ENCODE measurements around the gene RBBP8NL.

Gene RBBP8NL

DNA sequence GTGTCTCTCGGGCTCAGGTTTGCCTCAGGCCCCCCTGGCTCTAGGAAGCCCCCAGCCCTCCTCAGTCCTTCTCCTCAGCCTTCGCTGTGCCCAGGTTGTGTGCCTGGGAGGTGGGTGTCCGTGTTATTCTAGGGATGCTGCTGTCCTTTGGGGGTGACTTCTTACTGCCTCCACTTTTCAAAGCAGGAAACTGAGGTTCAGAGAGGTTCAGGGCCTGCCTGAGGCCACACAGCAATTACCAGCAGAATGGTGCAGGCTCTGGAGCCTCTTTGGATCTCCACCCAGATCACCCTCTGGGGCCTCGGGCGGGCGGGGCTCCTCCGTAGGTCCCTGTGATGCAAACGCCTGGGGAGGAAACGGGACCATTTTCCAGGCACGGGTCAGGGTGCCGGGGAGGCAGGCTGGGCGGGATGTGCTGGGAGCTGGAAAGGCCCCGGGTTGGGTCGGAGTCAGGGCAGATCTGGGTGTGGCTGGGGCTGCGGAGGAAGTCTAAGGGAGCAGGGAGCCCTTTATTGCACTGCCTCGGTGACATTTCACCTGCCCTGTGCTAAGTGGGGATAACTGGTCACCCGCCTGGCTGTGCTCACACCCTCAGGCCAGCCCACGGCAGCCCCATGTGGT, 25.2 kb upstream of the RBBP8NL start:
- H4K20me1 ChIP-seq (ENCODE audit: insufficient read depth, low read length, poor library complexity, severe bottlenecking) = no peaks in the 10 kb centered on the region
- H3K9me2 ChIP-seq (replicated peaks; ENCODE audit: low read depth, low read length) = no peaks in the 10 kb centered on the region
- H3K9me3 ChIP-seq (ENCODE audit: insufficient read depth, low read depth, low read length) = no peaks in the 10 kb centered on the region
- no peak overlapping the region for H3K4me3 ChIP-seq (ENCODE audit: low read length, poor library complexity, severe bottlenecking)
- H3K27me3 ChIP-seq (ENCODE audit: insufficient read depth, low read length, poor library complexity, severe bottlenecking) = no peaks in the 10 kb centered on the region
- TF ChIP-seq, protein P1, sequence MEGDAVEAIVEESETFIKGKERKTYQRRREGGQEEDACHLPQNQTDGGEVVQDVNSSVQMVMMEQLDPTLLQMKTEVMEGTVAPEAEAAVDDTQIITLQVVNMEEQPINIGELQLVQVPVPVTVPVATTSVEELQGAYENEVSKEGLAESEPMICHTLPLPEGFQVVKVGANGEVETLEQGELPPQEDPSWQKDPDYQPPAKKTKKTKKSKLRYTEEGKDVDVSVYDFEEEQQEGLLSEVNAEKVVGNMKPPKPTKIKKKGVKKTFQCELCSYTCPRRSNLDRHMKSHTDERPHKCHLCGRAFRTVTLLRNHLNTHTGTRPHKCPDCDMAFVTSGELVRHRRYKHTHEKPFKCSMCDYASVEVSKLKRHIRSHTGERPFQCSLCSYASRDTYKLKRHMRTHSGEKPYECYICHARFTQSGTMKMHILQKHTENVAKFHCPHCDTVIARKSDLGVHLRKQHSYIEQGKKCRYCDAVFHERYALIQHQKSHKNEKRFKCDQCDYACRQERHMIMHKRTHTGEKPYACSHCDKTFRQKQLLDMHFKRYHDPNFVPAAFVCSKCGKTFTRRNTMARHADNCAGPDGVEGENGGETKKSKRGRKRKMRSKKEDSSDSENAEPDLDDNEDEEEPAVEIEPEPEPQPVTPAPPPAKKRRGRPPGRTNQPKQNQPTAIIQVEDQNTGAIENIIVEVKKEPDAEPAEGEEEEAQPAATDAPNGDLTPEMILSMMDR (conservative IDR thresholded peaks at IDR 0.05; ENCODE audit: low read length) = no peak
- TF ChIP-seq EZH2phosphoT487 (IDR thresholded peaks at IDR 0.05; ENCODE audit: borderline replicate concordance) = no peak
- no peak overlapping the region for H3K9ac ChIP-seq (ENCODE audit: low read depth, low read length, poor library complexity, severe bottlenecking)
- no peaks in the 10 kb centered on the region for H3F3A ChIP-seq (ENCODE audit: low read depth)
- no peak overlapping the region for H2AFZ ChIP-seq (ENCODE audit: low read length)
- no peak overlapping the region for H3K4me2 ChIP-seq (ENCODE audit: low read depth, low read length, poor library complexity, severe bottlenecking)
- H3K79me2 ChIP-seq (ENCODE audit: insufficient read depth, low read length) = no peaks in the 10 kb centered on the region
- no peaks in the 10 kb centered on the region for H3K4me1 ChIP-seq (ENCODE audit: insufficient read depth, low read length, poor library complexity, severe bottlenecking)
- H3K36me3 ChIP-seq (ENCODE audit: insufficient read depth, low read length) = no peaks in the 10 kb centered on the region

DNA sequence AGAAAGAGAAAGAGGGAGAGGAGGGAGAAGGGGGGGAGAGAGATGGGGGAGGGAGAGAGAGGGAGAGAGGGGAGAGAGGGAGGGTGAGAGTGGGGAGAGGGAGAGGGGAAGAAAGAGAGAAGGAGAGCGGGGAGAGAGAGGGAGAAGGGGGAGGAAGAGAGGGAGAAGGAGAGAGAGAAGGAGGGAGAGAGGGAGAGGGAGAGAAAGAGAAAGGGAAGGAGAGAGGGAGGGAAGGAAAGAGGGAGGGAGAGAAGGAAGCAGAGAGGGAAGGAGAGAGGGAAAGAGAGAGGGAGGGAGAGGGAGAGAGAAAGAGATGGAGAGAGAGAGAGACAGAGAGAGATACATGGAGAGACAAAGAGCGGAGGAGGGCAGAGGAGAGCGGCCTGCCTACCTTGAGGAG, 24.6 kb upstream of the RBBP8NL start:
- Histone ChIP-seq H2AFZ (ENCODE audit: low read length) (no peak overlapping the region), H3K9me3 (ENCODE audit: insufficient read depth, low read depth, low read length) (no peaks in the 10 kb centered on the region), H3K79me2 (ENCODE audit: insufficient read depth, low read length) (no peaks in the 10 kb centered on the region), H3F3A (ENCODE audit: low read depth) (no peaks in the 10 kb centered on the region), H4K20me1 (ENCODE audit: insufficient read depth, low read length, poor library complexity, severe bottlenecking) (no peaks in the 10 kb centered on the region), H3K9me2 (replicated peaks; ENCODE audit: low read depth, low read length) (no peaks in the 10 kb centered on the region), H3K36me3 (ENCODE audit: insufficient read depth, low read length) (no peaks in the 10 kb centered on the region), H3K27me3 (ENCODE audit: insufficient read depth, low read length, poor library complexity, severe bottlenecking) (no peaks in the 10 kb centered on the region), H3K4me2 (ENCODE audit: low read depth, low read length, poor library complexity, severe bottlenecking) (no peak overlapping the region), H3K9ac (ENCODE audit: low read depth, low read length, poor library complexity, severe bottlenecking) (no peak overlapping the region), H3K4me1 (ENCODE audit: insufficient read depth, low read length, poor library complexity, severe bottlenecking) (no peaks in the 10 kb centered on the region), H3K4me3 (ENCODE audit: low read length, poor library complexity, severe bottlenecking) (no peak overlapping the region)
- TF ChIP-seq, protein P1 (conservative IDR thresholded peaks at IDR 0.05; ENCODE audit: low read length) = no peak
- no peak for TF ChIP-seq EZH2phosphoT487 (IDR thresholded peaks at IDR 0.05; ENCODE audit: borderline replicate concordance)

DNA sequence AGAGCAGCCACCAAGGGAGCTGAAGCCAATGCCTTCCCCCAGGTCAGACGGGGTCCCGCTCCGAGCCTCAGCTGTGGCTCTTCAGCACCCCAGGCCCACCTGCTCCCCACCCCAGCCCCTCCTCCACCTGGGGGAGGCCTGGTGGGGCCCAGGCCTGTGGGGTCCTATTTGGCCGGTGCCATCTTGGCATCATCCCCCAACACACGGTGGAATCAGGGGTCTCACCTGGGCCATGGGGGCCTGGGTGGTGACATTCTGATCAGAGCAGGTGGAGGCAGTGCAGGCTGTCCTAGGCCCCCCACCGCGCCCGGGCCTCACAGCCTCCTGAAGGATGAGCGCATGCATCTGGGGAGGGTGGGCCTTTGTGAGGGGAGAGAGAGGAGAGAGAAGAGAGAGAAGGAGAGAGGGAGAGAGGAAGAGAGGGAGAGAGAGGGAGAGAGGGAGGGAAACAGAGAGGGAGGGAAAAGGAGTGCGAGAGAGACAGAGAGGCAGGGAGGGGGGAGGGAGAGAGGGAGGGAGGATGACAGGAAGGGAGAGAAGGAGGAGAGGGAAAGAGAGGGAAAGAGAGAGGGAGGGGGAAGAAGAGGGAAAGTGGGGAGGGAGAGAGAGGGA, 23.9 kb upstream of the RBBP8NL start:
- H3K36me3 ChIP-seq (ENCODE audit: insufficient read depth, low read length) = no peaks in the 10 kb centered on the region
- H3F3A ChIP-seq (ENCODE audit: low read depth) = no peaks in the 10 kb centered on the region
- H3K9me2 ChIP-seq (replicated peaks; ENCODE audit: low read depth, low read length) = no peaks in the 10 kb centered on the region
- no peaks in the 10 kb centered on the region for H3K79me2 ChIP-seq (ENCODE audit: insufficient read depth, low read length)
- H3K9me3 ChIP-seq (ENCODE audit: insufficient read depth, low read depth, low read length) = no peaks in the 10 kb centered on the region
- no peak overlapping the region for H3K4me3 ChIP-seq (ENCODE audit: low read length, poor library complexity, severe bottlenecking)
- no peaks in the 10 kb centered on the region for H3K27me3 ChIP-seq (ENCODE audit: insufficient read depth, low read length, poor library complexity, severe bottlenecking)
- H2AFZ ChIP-seq (ENCODE audit: low read length) = no peak overlapping the region
- H3K9ac ChIP-seq (ENCODE audit: low read depth, low read length, poor library complexity, severe bottlenecking) = no peak overlapping the region
- no peaks in the 10 kb centered on the region for H3K4me1 ChIP-seq (ENCODE audit: insufficient read depth, low read length, poor library complexity, severe bottlenecking)
- H4K20me1 ChIP-seq (ENCODE audit: insufficient read depth, low read length, poor library complexity, severe bottlenecking) = no peaks in the 10 kb centered on the region
- TF ChIP-seq EZH2phosphoT487 (IDR thresholded peaks at IDR 0.05; ENCODE audit: borderline replicate concordance) = no peak
- H3K4me2 ChIP-seq (ENCODE audit: low read depth, low read length, poor library complexity, severe bottlenecking) = no peak overlapping the region
